ENCODE results near the gene TMEM156. TPM values are rescaled to one million over a fixed set of nuclear protein-coding genes. Genes with fewer than 3 reads are reported as not detected.

TMEM156 gene
- total RNA-seq, 3 donors from 2014 or later: 0.44 to 1.3 (median 0.94) TPM

DNA sequence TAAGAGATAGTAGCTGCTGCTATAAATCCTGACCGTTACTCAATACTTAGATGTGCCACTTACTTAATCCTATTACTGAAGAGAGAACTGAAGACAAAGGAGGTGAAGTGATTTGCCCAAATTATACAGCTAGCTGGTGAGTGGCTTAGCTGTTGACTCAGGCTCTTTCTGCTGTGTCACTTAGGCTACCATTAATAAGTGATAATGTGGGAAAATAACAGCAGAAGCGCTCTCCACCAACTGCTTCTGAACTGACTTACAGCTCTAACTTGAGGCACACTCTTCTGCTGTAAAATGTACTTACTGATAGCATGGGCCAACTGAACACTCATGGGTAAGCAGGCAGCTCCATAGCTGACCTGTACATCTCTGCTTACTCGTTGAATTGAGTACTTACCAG lies 22.3 kb upstream of the TMEM156 start:
- no peaks in the 10 kb centered on the region for H3K9me3 ChIP-seq
- DNase-seq (no peak), ATAC-seq (no peak)
- no peaks in the 10 kb centered on the region for H3K36me3 ChIP-seq (ENCODE audit: low read depth)
- TF ChIP-seq, protein P1, sequence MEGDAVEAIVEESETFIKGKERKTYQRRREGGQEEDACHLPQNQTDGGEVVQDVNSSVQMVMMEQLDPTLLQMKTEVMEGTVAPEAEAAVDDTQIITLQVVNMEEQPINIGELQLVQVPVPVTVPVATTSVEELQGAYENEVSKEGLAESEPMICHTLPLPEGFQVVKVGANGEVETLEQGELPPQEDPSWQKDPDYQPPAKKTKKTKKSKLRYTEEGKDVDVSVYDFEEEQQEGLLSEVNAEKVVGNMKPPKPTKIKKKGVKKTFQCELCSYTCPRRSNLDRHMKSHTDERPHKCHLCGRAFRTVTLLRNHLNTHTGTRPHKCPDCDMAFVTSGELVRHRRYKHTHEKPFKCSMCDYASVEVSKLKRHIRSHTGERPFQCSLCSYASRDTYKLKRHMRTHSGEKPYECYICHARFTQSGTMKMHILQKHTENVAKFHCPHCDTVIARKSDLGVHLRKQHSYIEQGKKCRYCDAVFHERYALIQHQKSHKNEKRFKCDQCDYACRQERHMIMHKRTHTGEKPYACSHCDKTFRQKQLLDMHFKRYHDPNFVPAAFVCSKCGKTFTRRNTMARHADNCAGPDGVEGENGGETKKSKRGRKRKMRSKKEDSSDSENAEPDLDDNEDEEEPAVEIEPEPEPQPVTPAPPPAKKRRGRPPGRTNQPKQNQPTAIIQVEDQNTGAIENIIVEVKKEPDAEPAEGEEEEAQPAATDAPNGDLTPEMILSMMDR (IDR thresholded peaks at IDR 0.05): no peak
- H3K4me3 ChIP-seq: no peak overlapping the region
- no peaks in the 10 kb centered on the region for H3K4me1 ChIP-seq (ENCODE audit: low read depth)
- intact Hi-C loops (cut with DNase I, micrococcal nuclease): no loop called here

DNA sequence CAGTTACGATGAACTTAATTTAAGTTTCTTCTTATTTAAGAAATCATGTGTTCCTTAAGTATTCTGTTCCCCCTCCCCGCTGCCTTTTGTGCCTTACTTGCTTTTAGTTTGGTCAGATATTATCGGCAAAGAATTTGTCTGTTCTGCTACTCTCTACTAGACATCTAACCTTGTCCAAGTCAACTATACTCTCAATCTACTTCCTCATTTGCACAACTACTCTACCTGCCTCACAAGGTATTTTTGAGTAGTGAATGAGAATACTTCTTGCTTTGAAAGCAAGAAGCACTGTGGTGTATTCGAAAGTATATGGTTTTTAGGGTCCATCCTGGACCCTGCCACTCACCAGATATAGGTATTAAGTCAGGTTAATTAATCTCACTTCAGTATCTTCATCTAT lies 21.8 kb upstream of the TMEM156 start:
- no peaks in the 10 kb centered on the region for H3K36me3 ChIP-seq (ENCODE audit: low read depth)
- intact Hi-C loops (cut with DNase I, micrococcal nuclease): no loop called here
- H3K9me3 ChIP-seq: no peaks in the 10 kb centered on the region
- ATAC-seq: no peak
- DNase-seq: no peak
- no peaks in the 10 kb centered on the region for H3K4me1 ChIP-seq (ENCODE audit: low read depth)
- H3K4me3 ChIP-seq: no peak overlapping the region
- TF ChIP-seq, protein P1 (IDR thresholded peaks at IDR 0.05): no peak

DNA sequence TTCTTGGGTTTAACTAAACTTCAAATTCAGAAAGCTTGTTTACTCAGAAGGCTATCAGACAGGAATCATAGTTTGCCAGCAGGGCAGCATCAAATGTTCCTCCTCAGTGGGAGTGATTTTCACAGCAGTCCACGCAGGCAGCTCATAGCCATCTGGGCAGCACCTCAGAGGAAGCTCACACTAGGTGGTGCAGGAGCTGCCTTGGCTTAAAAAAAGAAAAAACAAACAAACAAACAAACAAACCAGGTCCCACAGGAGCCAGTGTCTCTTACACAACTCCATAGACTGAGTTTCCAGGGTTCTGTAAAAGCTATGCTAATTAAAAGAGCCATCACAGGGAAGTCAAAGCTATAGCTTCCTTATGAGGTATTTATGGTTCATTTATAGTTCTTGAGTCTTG lies 19.3 kb upstream of the TMEM156 start:
- H3K9me3 ChIP-seq: no peaks in the 10 kb centered on the region
- ATAC-seq (no peak), DNase-seq (no peak)
- TF ChIP-seq, protein P1 (IDR thresholded peaks at IDR 0.05): no peak
- H3K4me3 ChIP-seq: no peak overlapping the region
- intact Hi-C loops (cut with DNase I, micrococcal nuclease): no loop called here
- H3K4me1 ChIP-seq (ENCODE audit: low read depth): no peaks in the 10 kb centered on the region
- H3K36me3 ChIP-seq (ENCODE audit: low read depth): no peaks in the 10 kb centered on the region

DNA sequence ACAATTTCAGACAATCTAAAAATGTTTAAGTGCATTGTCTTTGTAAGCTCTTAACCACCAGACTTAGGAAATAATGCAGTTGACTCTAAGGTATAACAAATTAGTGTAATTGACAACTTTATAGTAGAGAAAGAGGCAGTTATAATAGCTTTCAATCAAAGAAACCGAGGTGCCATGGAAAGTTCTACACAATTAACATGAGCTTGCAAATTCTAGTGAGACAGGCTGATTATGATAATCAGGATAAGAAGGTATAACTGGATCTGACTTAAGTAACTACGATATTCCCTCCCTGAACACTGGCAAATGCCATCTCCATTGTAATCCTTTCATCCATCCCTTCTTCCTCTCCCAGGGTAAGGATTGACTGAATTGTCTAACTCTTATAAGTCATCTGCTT lies 18.4 kb upstream of the TMEM156 start:
- H3K4me3 ChIP-seq: no peak overlapping the region
- H3K36me3 ChIP-seq (ENCODE audit: low read depth): no peaks in the 10 kb centered on the region
- H3K4me1 ChIP-seq (ENCODE audit: low read depth): no peaks in the 10 kb centered on the region
- no peak for DNase-seq
- TF ChIP-seq, protein P1 (IDR thresholded peaks at IDR 0.05): no peak
- H3K9me3 ChIP-seq: no peaks in the 10 kb centered on the region
- intact Hi-C loops (cut with DNase I, micrococcal nuclease): no loop called here
- no peak for ATAC-seq

DNA sequence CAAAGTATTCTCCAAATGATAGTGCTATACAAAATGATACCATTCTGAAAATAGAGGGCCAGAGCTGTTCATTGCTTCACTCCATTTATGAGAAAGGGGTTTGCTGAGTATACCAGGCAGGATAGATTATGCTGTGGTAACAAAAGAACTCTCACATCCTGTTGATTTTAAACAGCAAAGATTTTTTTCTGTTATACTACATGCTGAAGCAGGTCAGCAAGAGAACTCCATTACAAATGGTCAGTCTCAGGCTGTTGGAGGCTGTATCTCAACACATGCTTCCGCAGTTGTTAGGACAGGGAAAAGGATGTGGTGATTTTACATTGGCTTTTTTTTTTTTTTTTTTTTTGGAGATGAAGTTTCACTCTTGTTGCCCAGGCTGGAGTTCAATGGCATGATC lies 16.1 kb upstream of the TMEM156 start:
- Histone ChIP-seq H3K4me1 (ENCODE audit: low read depth) (peaks cover 3% of the 10 kb centered on the region), H3K4me3 (no peak overlapping the region), H3K9me3 (no peaks in the 10 kb centered on the region), H3K36me3 (ENCODE audit: low read depth) (no peaks in the 10 kb centered on the region)
- intact Hi-C loops (cut with DNase I, micrococcal nuclease): no loop called here
- ATAC-seq (no peak), DNase-seq (no peak)
- TF ChIP-seq, protein P1 (IDR thresholded peaks at IDR 0.05): no peak

DNA sequence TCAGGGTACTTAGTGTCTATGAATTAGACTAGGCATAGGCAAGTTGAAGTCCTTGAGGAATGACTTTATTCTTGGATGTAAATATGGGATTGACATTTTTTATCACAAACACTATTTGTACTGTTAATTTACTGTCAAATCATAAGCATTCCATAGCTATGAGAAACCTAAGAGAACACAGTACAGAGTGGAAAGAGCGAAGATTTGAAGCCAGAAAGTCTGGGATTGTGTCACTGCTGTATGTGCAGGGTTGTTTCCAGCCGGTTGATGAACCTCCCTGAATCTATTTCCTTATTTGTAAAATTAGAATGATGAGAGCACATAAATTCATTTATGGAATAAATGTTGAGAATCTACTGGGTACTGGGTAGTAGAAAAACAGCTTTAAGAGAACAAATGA lies 15.5 kb upstream of the TMEM156 start:
- no peak overlapping the region for H3K4me3 ChIP-seq
- peaks cover 3% of the 10 kb centered on the region for H3K4me1 ChIP-seq (ENCODE audit: low read depth)
- H3K36me3 ChIP-seq (ENCODE audit: low read depth): no peaks in the 10 kb centered on the region
- H3K9me3 ChIP-seq: no peaks in the 10 kb centered on the region
- intact Hi-C loops (cut with DNase I, micrococcal nuclease): no loop called here
- DNase-seq (no peak), ATAC-seq (no peak)
- TF ChIP-seq, protein P1 (IDR thresholded peaks at IDR 0.05): no peak
